NCI-H128 (cell line): ENCODE data around the gene TIGD6.
"Not testable (repeated sequence)": the region's sequence is repeated elsewhere in the genome, so short reads cannot be mapped to it uniquely, and the experiment has no call there.

ENCODE experiments used
- DNase-seq: peaks from one replicate; lab custom pipeline; 2025; ENCODE audit not compliant: unreplicated experiment; lab: John Stamatoyannopoulos, UW

The TIGD6 gene

GRCh38 chr5:150000256-150000989 lies at the start of gene TIGD6, which contains the start of gene HMGXB3:
TIGD6 (minus strand) TSS chr5:150000654; CDS start chr5:149996348, 4,306 bp downstream.
HMGXB3 (plus strand) TSS chr5:150000739; CDS start chr5:150004853, 4,114 bp downstream.
- peak; percentile 32 for DNase-seq

GRCh38 chr5:150046031-150046430 lies 45.6 kb upstream of the TIGD6 start:
- DNase-seq: no peak

- DNase-seq: no peak
Observed at GRCh38 chr5:150045549-150045948, 45.1 kb upstream of the TIGD6 start.

GRCh38 chr5:150044712-150045111 lies 44.3 kb upstream of the TIGD6 start:
- DNase-seq: no peak

GRCh38 chr5:150044329-150044681 lies 43.9 kb upstream of the TIGD6 start:
- DNase-seq: no peak

GRCh38 chr5:150043657-150044328 lies 43.3 kb upstream of the TIGD6 start:
- DNase-seq: no peak

GRCh38 chr5:150042459-150042858 lies 42.0 kb upstream of the TIGD6 start:
- no peak for DNase-seq

- DNase-seq: no peak
Observed at GRCh38 chr5:150038547-150038946, 38.1 kb upstream of the TIGD6 start.

GRCh38 chr5:150036513-150036912 lies 36.1 kb upstream of the TIGD6 start:
- no peak for DNase-seq

- DNase-seq: no peak
Observed at GRCh38 chr5:150035139-150035895, 34.9 kb upstream of the TIGD6 start.

- no peak for DNase-seq
Observed at GRCh38 chr5:150034662-150035061, 34.2 kb upstream of the TIGD6 start.

- DNase-seq: no peak
Observed at GRCh38 chr5:150033334-150033733, 32.9 kb upstream of the TIGD6 start.

- DNase-seq: not testable (repeated sequence)
Observed at GRCh38 chr5:150028047-150028446, 27.6 kb upstream of the TIGD6 start.

GRCh38 chr5:150026682-150027172 lies 26.3 kb upstream of the TIGD6 start:
- no peak for DNase-seq

GRCh38 chr5:150024346-150024984 lies 24.0 kb upstream of the TIGD6 start:
- DNase-seq: no peak

- no peak for DNase-seq
Observed at GRCh38 chr5:150023136-150023535, 22.7 kb upstream of the TIGD6 start.

GRCh38 chr5:150022681-150023080 lies 22.2 kb upstream of the TIGD6 start:
- DNase-seq: no peak

- no peak for DNase-seq
Observed at GRCh38 chr5:150022158-150022531, 21.7 kb upstream of the TIGD6 start.

- no peak for DNase-seq
Observed at GRCh38 chr5:150021491-150022157, 21.2 kb upstream of the TIGD6 start.

- DNase-seq: no peak
Observed at GRCh38 chr5:150020249-150020648, 19.8 kb upstream of the TIGD6 start.
